GM19023 (cell line): ENCODE measurements around the gene NDUFA6.
"Not testable (repeated sequence)": the region's sequence is repeated elsewhere in the genome, so short reads cannot be mapped to it uniquely, and the experiment has no call there.

Experiments
- ATAC-seq: cut with Tn5 transposase; IDR thresholded peaks from one replicate; pipeline ENCODE4 v1.9.1; 2021; ENCODE audit warnings: mild to moderate bottlenecking, moderate library complexity; ENCODE audit not compliant: unreplicated experiment

Gene NDUFA6

GRCh38 chr22:42114721-42115120, 24.1 kb upstream of the NDUFA6 start:
- ATAC-seq = no peak

GRCh38 chr22:42112793-42113192, 22.2 kb upstream of the NDUFA6 start:
- not testable (repeated sequence) for ATAC-seq

- ATAC-seq = no peak
Measured at GRCh38 chr22:42111798-42112197, 21.2 kb upstream of the NDUFA6 start.

DNA sequence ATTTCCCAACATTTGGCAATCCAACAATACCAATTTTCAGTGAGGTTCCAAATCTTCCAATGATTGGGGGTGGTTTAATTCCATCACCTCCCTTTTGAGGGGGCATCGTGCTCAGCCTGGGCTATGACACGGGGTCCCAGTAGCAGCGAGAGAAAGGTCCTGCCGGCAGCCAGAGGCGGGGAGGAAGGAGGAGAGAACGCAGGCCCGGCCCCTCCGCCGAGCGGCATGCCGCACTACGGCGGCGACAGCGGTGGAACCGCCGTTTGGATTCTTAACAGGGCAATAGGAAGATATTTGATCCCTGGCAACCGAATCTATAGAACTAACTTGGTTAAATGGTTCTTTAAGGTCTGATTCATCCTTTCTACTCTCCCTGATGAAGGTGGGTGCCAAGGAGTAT, 18.3 kb upstream of the NDUFA6 start:
- no peak for ATAC-seq

- ATAC-seq = not testable (repeated sequence)
Measured at GRCh38 chr22:42104332-42104860, 13.8 kb upstream of the NDUFA6 start.

- no peak for ATAC-seq
Measured at GRCh38 chr22:42101199-42101598, 10.6 kb upstream of the NDUFA6 start.

DNA sequence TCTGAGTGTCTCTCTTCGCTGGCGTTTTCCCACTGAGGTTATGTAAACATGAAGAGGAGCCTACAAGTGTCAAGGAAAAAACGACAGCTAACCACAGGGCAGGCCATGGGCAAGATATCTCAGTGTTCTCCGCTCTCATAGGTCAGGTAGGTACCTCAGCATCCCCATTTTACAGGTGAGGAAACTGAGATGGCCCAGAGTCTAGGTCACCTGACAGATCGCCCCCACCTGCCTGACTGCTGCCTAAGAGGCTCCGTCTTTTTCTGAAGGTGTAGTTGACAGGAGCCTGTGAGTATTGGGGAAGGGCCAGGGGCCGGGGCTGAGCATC, 847 bp upstream of the NDUFA6 start:
- ATAC-seq = no peak

DNA sequence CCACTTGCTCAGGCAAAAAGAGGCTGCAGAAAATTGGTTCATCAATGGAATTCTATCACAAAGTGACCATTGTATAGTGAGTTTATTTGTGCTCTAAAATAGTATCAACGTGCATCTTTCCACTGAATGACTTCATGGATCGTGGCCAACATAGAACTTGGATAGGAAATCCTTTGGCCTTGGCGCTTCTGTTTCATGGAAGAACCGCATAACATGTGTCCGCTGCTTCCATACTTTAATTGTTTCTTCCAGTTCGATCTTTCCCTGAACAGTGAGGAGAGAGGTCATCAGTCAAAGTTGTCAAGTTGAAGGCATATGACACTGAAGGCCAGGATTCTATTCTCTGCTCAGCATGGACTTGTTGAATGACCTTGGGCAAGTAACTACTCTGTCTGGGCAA, 4.5 kb downstream of the NDUFA6 start:
- ATAC-seq = no peak

DNA sequence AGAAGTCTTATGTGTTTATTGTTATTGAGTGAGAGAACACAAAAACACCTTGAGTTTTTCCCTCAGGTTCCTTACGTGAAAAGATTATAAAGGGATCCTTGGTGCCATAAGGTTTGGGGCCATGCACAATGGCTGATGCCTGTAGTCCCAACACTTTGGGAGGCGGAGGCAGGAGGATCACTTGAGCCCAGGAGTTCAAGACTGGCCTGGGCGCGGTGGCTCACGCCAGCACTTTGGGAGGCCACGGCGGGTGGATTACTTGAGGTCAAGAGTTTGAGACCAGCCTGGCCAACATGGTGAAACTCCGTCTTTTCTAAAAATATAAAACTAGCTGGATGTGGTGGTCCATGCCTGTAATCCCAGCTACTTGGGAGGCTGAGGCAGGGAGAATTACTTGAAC, 5.7 kb downstream of the NDUFA6 start:
- no peak for ATAC-seq

- no peak for ATAC-seq
Measured at GRCh38 chr22:42083119-42083518, 7.5 kb downstream of the NDUFA6 start.

DNA sequence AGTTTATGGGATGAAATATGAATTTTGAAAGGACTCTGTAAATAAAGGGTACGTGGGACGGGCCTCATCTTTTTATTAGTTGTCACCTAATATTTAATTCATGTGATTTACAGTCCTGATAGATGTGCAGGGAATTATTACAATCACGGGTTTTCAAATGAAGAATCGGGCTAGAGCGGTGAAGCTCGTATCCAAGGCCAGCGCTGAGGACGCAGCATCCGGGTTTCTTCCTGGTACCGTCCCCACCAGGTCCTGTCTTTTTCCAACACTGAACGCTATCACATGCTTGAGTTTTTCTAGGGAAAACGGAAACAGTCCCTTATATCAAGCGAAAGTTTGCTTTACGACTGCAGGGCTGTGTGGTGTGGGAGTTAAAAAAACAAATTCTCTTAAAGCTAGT, 10.3 kb downstream of the NDUFA6 start:
- no peak for ATAC-seq

DNA sequence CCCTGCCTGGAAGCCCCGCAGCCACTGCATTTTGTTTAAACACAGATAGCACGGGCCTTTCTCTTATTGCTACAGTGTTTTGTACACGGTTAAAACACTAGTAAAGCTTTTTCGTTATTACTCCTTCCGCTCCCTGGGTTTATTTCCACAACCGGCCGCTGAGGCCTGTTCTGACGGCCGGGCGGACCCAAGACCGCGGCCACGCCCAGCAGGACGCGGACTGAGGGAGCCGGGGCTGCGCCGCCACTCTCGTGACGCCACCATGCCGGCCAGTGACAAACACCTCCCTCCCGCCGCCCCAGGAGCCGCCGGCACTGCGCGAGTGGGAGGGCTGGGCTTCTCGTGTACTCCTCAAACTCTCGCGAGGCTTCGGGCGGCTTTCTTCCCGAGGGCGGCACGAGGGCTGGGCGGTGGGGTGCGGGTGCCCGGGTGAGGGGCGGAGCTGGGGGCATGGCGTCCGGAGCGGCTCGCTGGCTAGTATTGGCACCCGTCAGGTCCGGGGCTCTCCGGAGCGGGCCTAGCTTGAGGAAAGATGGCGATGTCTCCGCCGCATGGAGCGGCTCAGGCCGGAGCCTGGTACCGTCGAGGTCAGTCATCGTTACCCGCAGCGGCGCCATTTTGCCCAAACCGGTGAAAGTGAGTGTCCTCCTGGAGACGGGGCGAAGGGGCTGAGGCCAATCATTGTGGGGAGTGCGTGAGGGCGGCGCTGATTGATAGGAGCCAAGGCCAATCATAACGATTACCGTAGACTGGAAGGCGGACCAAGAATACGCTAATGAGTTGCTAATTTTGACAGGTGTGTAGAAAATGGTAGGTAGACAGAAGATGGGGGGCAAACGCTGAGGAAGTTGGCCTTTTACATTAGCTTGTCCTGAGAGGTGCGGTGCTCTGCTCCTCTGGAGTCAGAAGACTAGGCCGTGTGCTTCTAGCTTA, 11.0 kb downstream of the NDUFA6 start, which contains the start of gene SMDT1:
TSS of gene SMDT1 (plus strand) at position 382 of the 933 bp plus-strand sequence. CDS start at position 451, 69 bp downstream.
- peak; percentile 87 for ATAC-seq

DNA sequence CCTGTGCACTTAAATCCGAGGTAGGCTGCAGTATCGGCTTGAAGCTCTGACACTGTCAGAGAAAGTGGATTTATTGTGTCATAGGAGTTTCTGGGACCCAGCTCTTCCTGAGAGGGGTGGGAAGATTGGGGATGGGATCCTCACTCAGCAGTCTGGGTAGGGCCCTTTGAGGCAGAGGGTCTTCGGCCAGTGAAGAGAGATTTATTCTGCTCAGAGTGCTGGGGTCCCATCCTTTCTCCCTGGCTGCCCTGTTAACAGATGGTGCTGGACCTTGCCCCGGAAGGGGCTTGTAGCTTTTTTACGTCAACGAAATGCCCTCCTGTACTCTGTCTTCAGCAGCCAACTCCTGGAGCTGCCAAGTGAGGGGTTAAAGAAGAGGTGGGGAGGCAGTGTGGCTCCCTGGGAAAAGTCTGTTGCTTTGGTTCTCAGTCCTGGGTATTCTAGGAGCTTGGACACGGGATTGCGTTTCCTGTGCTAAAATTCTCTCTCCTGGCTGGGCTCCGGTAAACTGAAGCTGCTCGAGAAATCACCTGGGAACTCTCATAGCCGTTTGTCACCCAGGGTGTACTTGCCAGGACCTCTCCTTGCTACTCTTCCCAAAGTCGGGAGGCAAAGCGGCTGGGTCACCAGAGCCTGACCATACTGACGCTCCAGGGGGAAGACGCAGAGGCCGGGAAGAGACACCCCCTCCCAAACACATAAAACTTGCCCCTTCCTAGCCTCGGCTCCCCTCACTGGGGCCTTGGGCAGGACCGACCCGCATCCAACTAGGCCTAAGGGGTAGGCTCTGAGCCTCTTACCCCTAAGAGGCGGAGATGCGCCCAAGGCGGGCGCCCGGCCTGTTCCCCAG, 11.9 kb downstream of the NDUFA6 start:
- ATAC-seq = no peak

GRCh38 chr22:42077486-42078125, 13.0 kb downstream of the NDUFA6 start:
- no peak for ATAC-seq

GRCh38 chr22:42076764-42077485, 13.6 kb downstream of the NDUFA6 start:
- no peak for ATAC-seq

DNA sequence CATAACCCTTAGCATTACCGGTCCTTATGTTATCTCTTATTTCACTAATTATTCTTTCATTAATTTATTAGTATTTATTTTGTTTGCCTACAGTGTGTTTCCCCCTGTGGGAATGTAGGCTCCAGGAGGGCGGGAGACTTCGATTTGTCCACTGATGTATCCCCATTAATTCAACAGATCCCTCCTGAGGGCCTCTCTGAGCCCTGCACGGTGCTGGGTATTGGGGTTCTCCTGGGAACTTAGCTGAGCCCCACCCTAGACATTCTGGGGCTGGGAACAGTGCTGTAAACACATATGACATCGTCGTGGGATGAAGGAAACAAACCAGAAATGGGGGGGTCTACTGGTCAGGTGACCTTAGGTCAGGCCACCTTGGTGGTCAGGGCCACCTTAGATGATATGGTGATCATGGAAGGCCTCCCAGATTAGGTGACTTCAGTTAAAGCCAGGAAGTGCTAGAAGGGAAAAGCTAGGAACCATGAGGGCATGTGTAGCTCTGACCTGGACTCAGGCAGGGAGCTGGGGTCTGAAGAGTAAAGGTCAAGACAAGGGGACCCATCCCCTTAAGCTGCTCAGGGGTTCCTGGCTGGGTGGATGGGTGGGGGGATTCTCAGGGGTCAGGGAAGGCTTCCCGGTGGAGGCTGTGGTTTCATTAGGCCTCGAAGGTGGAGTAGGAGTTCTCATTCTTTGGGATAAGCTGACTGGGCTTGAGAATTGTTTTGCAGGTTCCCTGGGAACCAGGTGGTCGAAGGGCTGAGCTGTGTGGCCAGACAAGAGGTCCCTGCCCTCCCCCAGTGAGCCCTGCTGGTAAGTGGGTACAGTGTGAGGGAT, 15.5 kb downstream of the NDUFA6 start:
- no peak for ATAC-seq

GRCh38 chr22:42074132-42074811, 16.3 kb downstream of the NDUFA6 start, which contains the start of gene PHETA2:
TSS of gene PHETA2 (plus strand) at chr22:42074248. CDS start at chr22:42077294, 3,046 bp downstream.
- no peak for ATAC-seq

GRCh38 chr22:42073621-42074041, 16.9 kb downstream of the NDUFA6 start:
- ATAC-seq = no peak
